Epithelial cell of proximal tubule (primary cell): ENCODE results near the gene GREB1L. TPM values are rescaled to one million over a fixed set of nuclear protein-coding genes. Genes with fewer than 3 reads are reported as not detected.

Experiments used
- DNase-seq: peaks from one replicate; pipeline ENCODE4 v3.0.0-alpha.2; 2011; ENCODE audit warnings: low read depth
- H3K4me3 ChIP-seq: 2 replicates; pipeline ENCODE4 v1.5.1; 2011; ENCODE audit warnings: low read depth, mild to moderate bottlenecking, low read length
- total RNA-seq: library from RNA; depleted of rRNA; stranded (reverse); fragments of >200 nt; gene quantifications from 2 replicates; pipeline ENCODE4 v1.2.3, GENCODE V29; 2015
- TF ChIP-seq, protein P1 (sequence below): conservative IDR thresholded peaks from 2 replicates; pipeline ENCODE4 v1.5.1; 2012; ENCODE audit warnings: low read depth, mild to moderate bottlenecking, low read length

The GREB1L gene
- total RNA-seq, 1 donor from 2014 or later = 6.2 TPM

DNA sequence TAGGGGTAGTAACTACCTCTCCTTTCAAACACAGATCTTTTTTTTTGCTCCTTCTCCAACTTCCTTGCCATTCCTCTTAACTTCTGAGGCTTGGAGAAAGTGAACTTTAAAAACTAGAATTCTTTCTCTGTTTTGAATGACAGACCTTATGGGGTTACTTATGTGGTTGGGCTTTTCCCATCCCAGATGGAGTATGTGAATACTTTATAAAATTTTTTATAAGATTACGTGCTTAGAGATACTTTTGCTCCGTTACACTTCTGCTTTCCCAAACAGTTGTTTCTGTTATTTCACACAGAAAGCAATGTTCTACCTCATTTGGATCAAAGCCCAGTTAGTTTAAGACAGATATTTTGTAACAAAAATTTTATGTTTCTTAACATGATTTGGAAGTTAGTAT is 20.2 kb downstream of the GREB1L start:
- no peak overlapping the region for H3K4me3 ChIP-seq
- DNase-seq = no peak
- TF ChIP-seq, protein P1, sequence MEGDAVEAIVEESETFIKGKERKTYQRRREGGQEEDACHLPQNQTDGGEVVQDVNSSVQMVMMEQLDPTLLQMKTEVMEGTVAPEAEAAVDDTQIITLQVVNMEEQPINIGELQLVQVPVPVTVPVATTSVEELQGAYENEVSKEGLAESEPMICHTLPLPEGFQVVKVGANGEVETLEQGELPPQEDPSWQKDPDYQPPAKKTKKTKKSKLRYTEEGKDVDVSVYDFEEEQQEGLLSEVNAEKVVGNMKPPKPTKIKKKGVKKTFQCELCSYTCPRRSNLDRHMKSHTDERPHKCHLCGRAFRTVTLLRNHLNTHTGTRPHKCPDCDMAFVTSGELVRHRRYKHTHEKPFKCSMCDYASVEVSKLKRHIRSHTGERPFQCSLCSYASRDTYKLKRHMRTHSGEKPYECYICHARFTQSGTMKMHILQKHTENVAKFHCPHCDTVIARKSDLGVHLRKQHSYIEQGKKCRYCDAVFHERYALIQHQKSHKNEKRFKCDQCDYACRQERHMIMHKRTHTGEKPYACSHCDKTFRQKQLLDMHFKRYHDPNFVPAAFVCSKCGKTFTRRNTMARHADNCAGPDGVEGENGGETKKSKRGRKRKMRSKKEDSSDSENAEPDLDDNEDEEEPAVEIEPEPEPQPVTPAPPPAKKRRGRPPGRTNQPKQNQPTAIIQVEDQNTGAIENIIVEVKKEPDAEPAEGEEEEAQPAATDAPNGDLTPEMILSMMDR = no peak

DNA sequence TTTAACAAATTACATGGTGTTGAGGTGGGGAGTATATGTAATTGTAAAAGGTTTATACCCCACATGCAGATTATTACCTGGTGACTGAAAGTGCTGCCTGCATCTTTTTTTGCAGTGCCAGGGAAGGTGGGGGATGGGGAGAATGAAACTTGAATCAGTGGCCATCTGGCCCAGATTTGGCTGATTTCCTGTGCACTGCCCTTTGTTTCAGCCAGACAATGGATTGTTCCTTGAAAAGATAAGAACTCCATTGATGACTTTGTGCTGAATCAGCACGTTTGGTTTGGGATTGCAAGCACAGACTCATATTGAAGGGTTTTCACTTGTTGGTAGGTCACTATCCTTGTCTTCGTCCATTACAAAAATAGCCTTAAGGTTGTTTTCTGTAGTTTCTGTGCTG is 20.9 kb downstream of the GREB1L start:
- no peak overlapping the region for H3K4me3 ChIP-seq
- DNase-seq = no peak
- TF ChIP-seq, protein P1 = no peak

DNA sequence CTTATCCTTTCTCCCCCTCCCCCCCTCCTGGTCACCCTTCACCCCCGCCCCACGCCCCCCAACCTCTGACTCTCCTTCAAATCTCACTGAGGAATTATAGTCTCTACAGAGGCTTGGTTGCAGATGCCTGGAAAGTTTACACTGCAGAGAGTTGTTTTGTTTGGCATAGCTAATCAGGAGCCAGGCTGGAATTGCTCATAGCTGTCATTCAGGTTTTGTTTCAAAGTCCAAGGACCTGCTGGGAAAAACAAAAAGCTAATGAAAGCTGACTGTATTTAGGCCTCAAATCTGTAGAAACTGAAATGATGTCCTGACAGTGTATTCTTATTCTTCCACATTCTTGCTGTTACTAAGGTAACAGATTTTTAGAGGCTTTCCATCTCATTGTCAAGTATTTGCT is 22.6 kb downstream of the GREB1L start:
- TF ChIP-seq, protein P1 = no peak
- H3K4me3 ChIP-seq = no peak overlapping the region
- no peak for DNase-seq

DNA sequence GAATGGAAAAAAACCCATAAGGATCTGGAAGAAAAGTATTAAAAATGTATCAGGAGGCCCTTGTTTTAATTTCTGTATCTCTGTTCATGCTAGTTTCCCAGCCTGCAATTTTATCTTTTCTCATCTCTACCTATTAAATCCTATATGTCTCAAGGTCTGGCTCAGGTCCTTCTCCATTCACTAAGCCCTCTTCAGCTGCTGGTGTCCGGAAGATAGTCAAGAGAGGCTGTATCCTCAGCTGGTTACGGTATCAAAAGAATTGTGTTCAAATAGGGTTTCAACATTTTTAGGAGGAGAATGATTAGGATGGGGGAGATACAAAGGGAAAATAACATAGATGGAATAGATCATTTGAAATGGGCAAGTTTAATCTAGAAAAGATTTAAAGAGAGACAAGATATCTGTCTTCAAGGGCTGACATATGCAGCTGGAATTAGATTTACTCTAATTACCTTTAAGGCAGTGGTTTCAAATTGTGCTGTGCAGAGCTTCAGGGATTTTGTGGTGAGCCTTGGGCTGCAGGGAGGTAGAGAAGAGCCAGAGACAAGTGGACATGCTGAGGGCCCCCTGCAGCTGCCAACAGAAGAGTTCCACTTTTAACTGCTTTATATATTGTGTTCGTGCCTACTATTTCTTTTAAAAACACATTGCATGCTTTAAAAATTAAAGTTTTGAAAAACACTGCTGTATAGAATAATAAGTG is 24.1 kb downstream of the GREB1L start:
- no peak overlapping the region for H3K4me3 ChIP-seq
- TF ChIP-seq, protein P1 = no peak
- no peak for DNase-seq

DNA sequence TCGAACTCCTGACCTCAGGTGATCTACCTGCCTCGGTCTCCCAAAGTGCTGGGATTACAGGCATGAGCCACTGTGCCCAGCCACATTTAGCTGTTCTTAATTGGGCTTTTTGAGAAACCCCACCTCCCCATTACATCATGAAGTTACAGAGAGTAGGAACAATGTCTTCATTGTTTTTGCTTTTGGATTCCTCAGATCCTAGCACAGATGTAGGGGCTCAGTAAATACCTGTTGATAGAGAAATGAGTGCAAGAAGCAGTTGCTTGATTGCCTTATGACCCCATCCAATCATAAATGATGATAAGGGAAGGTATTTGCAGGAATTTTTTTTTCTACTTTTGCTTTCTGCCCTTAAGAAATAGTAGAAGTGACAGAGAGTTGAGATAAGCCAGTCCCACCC is 25.4 kb downstream of the GREB1L start:
- H3K4me3 ChIP-seq = no peak overlapping the region
- TF ChIP-seq, protein P1 = no peak
- no peak for DNase-seq

DNA sequence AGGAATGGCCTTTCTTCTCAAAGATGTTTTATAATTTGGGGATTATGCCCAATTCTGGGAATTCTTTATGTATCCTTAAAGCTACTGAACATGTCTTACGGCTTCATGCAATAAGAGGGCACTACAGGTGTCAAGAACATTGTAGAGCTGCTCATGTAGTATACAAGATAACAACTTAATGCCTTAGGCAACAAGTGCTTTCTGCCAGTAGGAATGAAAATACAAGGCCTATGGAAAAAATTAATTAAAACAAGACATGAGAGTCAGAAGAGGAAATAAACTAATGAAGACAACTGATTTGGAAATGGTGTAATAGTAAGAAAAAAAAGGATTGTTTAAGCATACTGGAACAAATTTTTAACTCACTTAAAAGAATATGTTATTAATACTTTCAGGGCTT is 27.3 kb downstream of the GREB1L start:
- TF ChIP-seq, protein P1 = no peak
- H3K4me3 ChIP-seq = no peak overlapping the region
- no peak for DNase-seq

DNA sequence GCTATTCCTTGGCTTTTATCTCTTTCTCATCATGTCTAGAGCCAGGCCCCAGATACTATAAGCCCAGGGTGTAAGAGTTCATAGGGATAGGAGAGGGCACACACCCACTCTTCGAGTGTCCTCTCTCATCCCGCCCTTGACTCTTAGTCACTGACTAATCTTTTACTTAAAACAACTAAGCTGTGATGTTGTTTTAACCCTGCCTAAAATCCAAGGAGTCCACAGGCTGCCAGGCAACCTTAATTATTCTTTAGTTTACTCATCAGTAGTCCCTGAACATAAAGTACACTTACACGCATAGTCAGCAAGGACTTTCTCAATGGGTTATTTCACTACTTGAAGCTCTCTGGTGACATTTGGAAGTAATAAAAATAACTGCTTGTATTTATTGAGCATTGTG is 28.4 kb downstream of the GREB1L start:
- no peak overlapping the region for H3K4me3 ChIP-seq
- TF ChIP-seq, protein P1 = no peak
- peak; percentile 61 for DNase-seq
